Measurements from ENCODE around the gene MOB1B. TPM values are rescaled to one million over a fixed set of nuclear protein-coding genes. Genes with fewer than 3 reads are reported as not detected.

The MOB1B gene
- total RNA-seq, 1 donor from 2014 or later = 22.1 TPM

Other genes with a start within 250 kb of the MOB1B start
- gene JCHAIN, start 235.9 kb upstream of the MOB1B start, total RNA-seq = not detected in 2 replicates
- 51.5 and 52.8 TPM in 2 replicates for gene UTP3, start 213.8 kb upstream of the MOB1B start, total RNA-seq
- 12.5 and 13.4 TPM in 2 replicates for gene RUFY3, start 180.4 kb upstream of the MOB1B start, total RNA-seq
- gene GRSF1, start 62.5 kb upstream of the MOB1B start, total RNA-seq = 124 and 133 TPM in 2 replicates
- gene DCK, start 91.3 kb downstream of the MOB1B start, total RNA-seq = 35.6 and 37.3 TPM in 2 replicates